ENCODE results near the gene RTBDN. TPM values are rescaled to one million over a fixed set of nuclear protein-coding genes. Genes with fewer than 3 reads are reported as not detected.

RTBDN gene
- total and polyA plus RNA-seq, 2 of the 8 experiments (the other 6 are each of a cell fraction or from before 2014, with no cell fraction given) = 4.0 to 4.8 TPM

GRCh38 chr19:12784871-12785430 lies 49.4 kb downstream of the RTBDN start:
- Histone ChIP-seq H4K91ac (replicated peaks; ENCODE audit: insufficient read length, low read length) (peak overlapping the region; percentile 52), H4K5ac (ENCODE audit: insufficient read length, low read depth, low read length) (no peak overlapping the region), H2BK20ac (ENCODE audit: low read length) (peak overlapping the region; percentile 95), H3K56ac (replicated peaks; ENCODE audit: insufficient read length, low read depth, low read length) (peak overlapping the region; percentile 85), H3K36me3 (ENCODE audit: control insufficient read depth in 2 of 4, insufficient read depth in 4 of 4, low read length in 3 of 4) (no peaks in the 10 kb centered on the region), H2BK120ac (replicated peaks; ENCODE audit: low read depth, low read length) (peak overlapping the region; percentile 73), H3K23me2 (ENCODE audit: low read depth, low read length) (peaks cover 16% of the 10 kb centered on the region; the same call in 1 of the 2 replicates), H3K14ac (ENCODE audit: insufficient read length) (no peak overlapping the region), H3K4me3 (ENCODE audit: extremely low read depth in 1 of 4, insufficient read depth in 2 of 4, low read depth in 3 of 4, low read length in 4 of 4) (no peak overlapping the region), H3K79me1 (ENCODE audit: low read depth, low read length) (no peaks in the 10 kb centered on the region; the same call in 1 of the 2 replicates), H2BK15ac (ENCODE audit: low read length) (peak overlapping the region; percentile 99), H3K79me2 (ENCODE audit: control insufficient read depth in 1 of 2, insufficient read depth in 2 of 2, low read length in 2 of 2) (no peaks in the 10 kb centered on the region), H3K27me3 (replicated peaks in 1 of 4; ENCODE audit: control insufficient read depth in 3 of 4, extremely low read depth in 1 of 4, insufficient read depth in 3 of 4, low read length in 3 of 4) (no peaks in the 10 kb centered on the region), H4K20me1 (replicated peaks in 1 of 2; ENCODE audit: control insufficient read depth in 1 of 2, insufficient read depth in 2 of 2, low read length in 2 of 2) (peaks cover 0 to 1% of the 10 kb centered on the region in 2 experiments), H2AFZ (ENCODE audit: low read length) (no peak overlapping the region), H2BK5ac (ENCODE audit: low read depth, low read length) (peak overlapping the region; percentile 82; the same call in 1 of the 2 replicates), H2AK5ac (ENCODE audit: low read depth, low read length) (peak overlapping the region; percentile 99), H3K4me1 (replicated peaks in 1 of 4; ENCODE audit: control insufficient read depth in 3 of 4, insufficient read depth in 4 of 4, low read length in 3 of 4) (peaks cover 16 to 30% (median 19%) of the 10 kb centered on the region in 4 experiments), H3K9me3 (ENCODE audit: insufficient read depth in 2 of 2, low read depth in 1 of 2, low read length in 1 of 2) (no peaks in the 10 kb centered on the region), H3K23ac (ENCODE audit: insufficient read length) (no peak overlapping the region), H3K27ac (ENCODE audit: low read depth, low read length) (0 out of 2 replicates have a peak overlapping the region, but pooled peaks have one; percentile 27), H2BK12ac (ENCODE audit: low read depth, low read length) (peak overlapping the region; percentile 99), H3K18ac (ENCODE audit: extremely low read depth, low read length) (peak overlapping the region; percentile 16; the same call in 1 of the 2 replicates), H3K9ac (replicated peaks in 1 of 4; ENCODE audit: extremely low read depth in 1 of 4, low read depth in 3 of 4, low read length in 3 of 4) (no peak overlapping the region), H3K4ac (replicated peaks; ENCODE audit: insufficient read length, low read depth, low read length) (no peak overlapping the region), H3K4me2 (ENCODE audit: insufficient read depth in 1 of 2, low read depth in 2 of 2, low read length in 2 of 2) (no peak overlapping the region; a peak in 1 of 4 replicates), H4K8ac (ENCODE audit: extremely low read depth, insufficient read depth, low read length) (no peak overlapping the region)
- FAIRE-seq (no peak), DNase-seq (ENCODE audit: low read depth in 1 of 2, low spot score in 2 of 2) (no peak)
- CTCF ChIA-PET (ENCODE audit: partially characterized antibody) = interaction anchor here (1.3 to 3.0 kb wide), 2 partner anchors 11 to 22 kb away, joined by 3 to 15 read pairs; no protein-coding TSS in a partner anchor
- POLR2A ChIA-PET (ENCODE audit: partially characterized antibody) = interaction anchor here (1.5 kb wide), 1 partner anchor 9 kb away, joined by 4 read pairs; no protein-coding TSS in a partner anchor
- WGBS, 2 experiments (ENCODE audit: extremely low coverage in 1 of 2, insufficient coverage in 1 of 2, insufficient read length in 1 of 2, insufficient replicate concordance in 2 of 2, low coverage in 1 of 2, low lambda C conversion rate in 2 of 2, missing lambda C conversion rate in 1 of 2) = 85% methylated on average over 5 of the region's 5 CpGs; no CpG with 5 or more reads in 1 of the 2 experiments
- TF ChIP-seq KDM4A (IDR thresholded peaks at IDR 0.05; ENCODE audit: low read depth, low read length, severe bottlenecking) (no peak), BACH1 (IDR thresholded peaks at IDR 0.05; ENCODE audit: low read length) (no peak), EGR1 (IDR thresholded peaks at IDR 0.05; ENCODE audit: borderline replicate concordance, low read depth, low read length) (no peak), RFX5 (IDR thresholded peaks at IDR 0.05; ENCODE audit: borderline replicate concordance, low read depth, low read length) (no peak), SAP30 (IDR thresholded peaks at IDR 0.05; ENCODE audit: insufficient read depth, insufficient replicate concordance, low read length) (no peak), CBX8 (IDR thresholded peaks at IDR 0.05; ENCODE audit: borderline replicate concordance, low read depth, low read length) (no peak), TEAD4 (IDR thresholded peaks at IDR 0.05; ENCODE audit: low read depth, low read length) (no peak), SRF (IDR thresholded peaks at IDR 0.05; ENCODE audit: low read depth, low read length) (no peak), JUN (IDR thresholded peaks at IDR 0.05; ENCODE audit: low read depth, low read length) (no peak)

All from H1 (cell line).